Peyer's patch (tissue), 4 donors: ENCODE measurements around the gene AHCY.

ENCODE experiments used
- POLR2A ChIP-seq, 2 donors: fragments of 450-650 bp; IDR thresholded peaks; one replicate each; pipeline ENCODE4 v1.5.1; 2017; ENCODE audit warnings: antibody characterized with exemption in 2 of 2, mild to moderate bottlenecking in 2 of 2, moderate library complexity in 2 of 2
- TF ChIP-seq, protein P1 (sequence below), 6 experiments: fragments of 450-650 bp in 4 of 6; fragments of 200-600 bp in 2 of 6; sonication (generic) in 1 of 6; IDR thresholded peaks; one replicate each; pipeline ENCODE4 v1.5.1; 2017 to 2019; ENCODE audit warnings: antibody characterized with exemption in 6 of 6, mild to moderate bottlenecking in 3 of 6, moderate library complexity in 1 of 6

DNA sequence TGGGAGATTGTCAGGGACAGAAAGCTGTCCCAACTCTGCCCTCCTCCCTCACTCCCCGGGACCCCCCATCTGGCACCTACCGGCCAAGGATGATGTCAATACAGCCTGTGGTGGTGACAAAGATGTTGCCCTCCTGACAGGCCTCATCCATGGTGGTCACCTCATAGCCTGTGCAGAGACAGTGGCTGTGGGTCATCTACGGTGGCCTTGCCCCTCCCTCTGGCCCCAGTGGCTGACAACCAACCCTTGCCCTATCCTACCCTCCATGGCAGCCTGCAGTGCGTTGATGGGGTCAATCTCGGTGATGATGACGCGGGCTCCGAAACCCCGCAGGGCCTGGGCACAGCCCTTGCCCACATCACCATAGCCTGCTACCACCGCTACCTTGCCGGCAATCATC lies 12.7 kb downstream of the AHCY start:
- TF ChIP-seq, protein P1, sequence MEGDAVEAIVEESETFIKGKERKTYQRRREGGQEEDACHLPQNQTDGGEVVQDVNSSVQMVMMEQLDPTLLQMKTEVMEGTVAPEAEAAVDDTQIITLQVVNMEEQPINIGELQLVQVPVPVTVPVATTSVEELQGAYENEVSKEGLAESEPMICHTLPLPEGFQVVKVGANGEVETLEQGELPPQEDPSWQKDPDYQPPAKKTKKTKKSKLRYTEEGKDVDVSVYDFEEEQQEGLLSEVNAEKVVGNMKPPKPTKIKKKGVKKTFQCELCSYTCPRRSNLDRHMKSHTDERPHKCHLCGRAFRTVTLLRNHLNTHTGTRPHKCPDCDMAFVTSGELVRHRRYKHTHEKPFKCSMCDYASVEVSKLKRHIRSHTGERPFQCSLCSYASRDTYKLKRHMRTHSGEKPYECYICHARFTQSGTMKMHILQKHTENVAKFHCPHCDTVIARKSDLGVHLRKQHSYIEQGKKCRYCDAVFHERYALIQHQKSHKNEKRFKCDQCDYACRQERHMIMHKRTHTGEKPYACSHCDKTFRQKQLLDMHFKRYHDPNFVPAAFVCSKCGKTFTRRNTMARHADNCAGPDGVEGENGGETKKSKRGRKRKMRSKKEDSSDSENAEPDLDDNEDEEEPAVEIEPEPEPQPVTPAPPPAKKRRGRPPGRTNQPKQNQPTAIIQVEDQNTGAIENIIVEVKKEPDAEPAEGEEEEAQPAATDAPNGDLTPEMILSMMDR (IDR thresholded peaks at IDR 0.05): no peak
- TF ChIP-seq POLR2A (IDR thresholded peaks at IDR 0.05): no peak
